Caco-2 (cell line): Measurements from ENCODE around the gene PDLIM4. TPM values are rescaled to one million over a fixed set of nuclear protein-coding genes. Genes with fewer than 3 reads are reported as not detected.
A peak's percentile ranks its signal among the peaks of the same experiment; 100 is the strongest.

ENCODE experiments used
- BruUV-seq: library from RNA; stranded (reverse); fragments of 400-500 nt; replicated peaks from 2 replicates; lab custom pipeline; 2021; lab: Mats Ljungman, UMichigan
- CTCF ChIA-PET: fragments of 300-600 bp; sonication (Branson Sonifier 250); formaldehyde crosslinking; loops from one replicate; lab custom pipeline; 2022; ENCODE audit warnings: antibody characterized with exemption; lab: Charles Lee
- POLR2A ChIA-PET: fragments of 300-600 bp; sonication (Branson Sonifier 250); formaldehyde crosslinking; loops from one replicate; lab custom pipeline; 2022; ENCODE audit warnings: antibody characterized with exemption; lab: Charles Lee
- DNase-seq, 2 experiments: peaks; one replicate each; pipeline versions ENCODE4 v3.0.0 to v3.0.0-alpha.2; 2020 to 2022
- H3K27me3 ChIP-seq: replicated peaks from 2 replicates; pipeline ENCODE4 v1.6.0; 2011; ENCODE audit warnings: low read length; ENCODE audit not compliant: control insufficient read depth, insufficient read depth
- H3K36me3 ChIP-seq: 2 replicates; pipeline ENCODE4 v1.5.1; 2011; ENCODE audit warnings: low read length; ENCODE audit not compliant: control insufficient read depth, insufficient read depth
- H3K4me1 ChIP-seq: fragments of 250-450 bp; sonication (Bioruptor Pico); 2 replicates; pipeline ENCODE4 v1.5.1; 2020; ENCODE audit warnings: mild to moderate bottlenecking
- H3K4me3 ChIP-seq: 2 replicates; pipeline ENCODE4 v1.5.1; 2011; ENCODE audit warnings: low read depth, mild to moderate bottlenecking, control low read depth, low read length
- H3K9me3 ChIP-seq: fragments of 250-450 bp; sonication (Bioruptor Pico); 2 replicates; pipeline ENCODE4 v1.5.1; 2020; ENCODE audit warnings: mild to moderate bottlenecking, moderate library complexity
- H3K27ac Mint-ChIP-seq: one replicate; pipeline ENCODE4 v1.8.0; 2022; ENCODE audit warnings: mixed read lengths; ENCODE audit not compliant: unreplicated experiment
- H3K27me3 Mint-ChIP-seq: one replicate; pipeline ENCODE4 v1.8.0; 2022; ENCODE audit warnings: mixed read lengths; ENCODE audit not compliant: insufficient read depth, unreplicated experiment
- H3K36me3 Mint-ChIP-seq: one replicate; pipeline ENCODE4 v1.8.0; 2022; ENCODE audit warnings: mild to moderate bottlenecking, mixed read lengths; ENCODE audit not compliant: insufficient read depth, unreplicated experiment
- H3K4me1 Mint-ChIP-seq: one replicate; pipeline ENCODE4 v1.8.0; 2022; ENCODE audit warnings: low read depth, mixed read lengths; ENCODE audit not compliant: unreplicated experiment
- H3K4me3 Mint-ChIP-seq: one replicate; pipeline ENCODE4 v1.8.0; 2022; ENCODE audit warnings: mild to moderate bottlenecking, moderate library complexity, mixed read lengths; ENCODE audit not compliant: unreplicated experiment
- H3K9me3 Mint-ChIP-seq: one replicate; pipeline ENCODE4 v1.8.0; 2022; ENCODE audit warnings: mixed read lengths; ENCODE audit not compliant: unreplicated experiment
- CTCF ChIP-seq, 2 experiments: fragments of 200-600 bp in 1 of 2; IDR thresholded peaks; 1 replicate in 1 of 2; 2 replicates in 1 of 2; pipeline versions ENCODE4 v1.5.1 to v1.8.0; 2011 to 2022; ENCODE audit warnings: antibody characterized with exemption in 1 of 2, control low read depth in 1 of 2, inconsistent platforms in 1 of 2, low read depth in 1 of 2, low read length in 1 of 2, mild to moderate bottlenecking in 1 of 2, moderate library complexity in 1 of 2; ENCODE audit not compliant: insufficient read depth in 1 of 2, severe bottlenecking in 1 of 2, unreplicated experiment in 1 of 2
- intact Hi-C: fragments of 100-400 bp; cut with micrococcal nuclease; formaldehyde crosslinking; loops from one replicate; pipeline ENCODE4 v1.10.0; 2022; ENCODE audit not compliant: unreplicated experiment
- total RNA-seq: library from RNA; stranded (reverse); gene quantifications from 2 replicates; pipeline ENCODE4 v1.2.3, GENCODE V29; 2022

The PDLIM4 gene
- total RNA-seq, 1 experiment from 2014 or later: not detected

- intact Hi-C loops: loop anchor here (2.0 to 5.0 kb wide), 3 partner anchors 33 to 171 kb away; no protein-coding TSS in a partner anchor
- H3K9me3 Mint-ChIP-seq: peaks cover 30% of the 10 kb centered on the region
- no peak for TF ChIP-seq CTCF (IDR thresholded peaks at IDR 0.05; ENCODE audit: insufficient read depth in 1 of 2, low read depth in 1 of 2, low read length in 1 of 2, severe bottlenecking in 1 of 2, unreplicated experiment in 1 of 2)
- ChIA-PET CTCF (interaction anchor here (1.3 kb wide), 1 partner anchor 10 kb away, joined by 3 read pairs; no protein-coding TSS in a partner anchor), POLR2A (no interaction called here)
- Histone ChIP-seq H3K36me3 (no peaks in the 10 kb centered on the region), H3K27me3 (no peaks in the 10 kb centered on the region), H3K4me3 (no peak overlapping the region), H3K9me3 (peaks cover 12% of the 10 kb centered on the region; the same call in 1 of the 2 replicates), H3K4me1 (no peaks in the 10 kb centered on the region)
- no peaks in the 10 kb centered on the region for H3K27me3 Mint-ChIP-seq
- DNase-seq: peak in 1 of 2 experiments; percentile 12
- H3K27ac Mint-ChIP-seq: no peak overlapping the region
- H3K4me1 Mint-ChIP-seq: no peaks in the 10 kb centered on the region
- no peaks in the 10 kb centered on the region for H3K36me3 Mint-ChIP-seq
- H3K4me3 Mint-ChIP-seq: no peak overlapping the region
- no TSS peak for BruUV-seq
Observed at GRCh38 chr5:132239776-132240175, 17.7 kb upstream of the PDLIM4 start.

- H3K36me3 ChIP-seq: no peaks in the 10 kb centered on the region
- H3K27me3 ChIP-seq: no peaks in the 10 kb centered on the region
- no peaks in the 10 kb centered on the region for H3K4me1 Mint-ChIP-seq
- TF ChIP-seq CTCF (IDR thresholded peaks at IDR 0.05; ENCODE audit: insufficient read depth in 1 of 2, low read depth in 1 of 2, low read length in 1 of 2, severe bottlenecking in 1 of 2, unreplicated experiment in 1 of 2): no peak
- no peaks in the 10 kb centered on the region for H3K4me1 ChIP-seq
- no TSS peak for BruUV-seq
- no peaks in the 10 kb centered on the region for H3K36me3 Mint-ChIP-seq
- CTCF ChIA-PET: no interaction called here
- no peak overlapping the region for H3K27ac Mint-ChIP-seq
- POLR2A ChIA-PET: interaction anchor here (0.6 kb wide), 1 partner anchor 19 kb away, joined by 4 read pairs; no protein-coding TSS in a partner anchor
- no peak overlapping the region for H3K4me3 ChIP-seq
- no peak overlapping the region for H3K4me3 Mint-ChIP-seq
- peaks cover 2% of the 10 kb centered on the region for H3K27me3 Mint-ChIP-seq
- H3K9me3 ChIP-seq: peaks cover 21% of the 10 kb centered on the region
- H3K9me3 Mint-ChIP-seq: peaks cover 55% of the 10 kb centered on the region
- intact Hi-C loops: no loop called here
- DNase-seq: peak in 1 of 2 experiments; percentile 26
Observed at GRCh38 chr5:132243366-132243977, 14.0 kb upstream of the PDLIM4 start.

- CTCF ChIA-PET: no interaction called here
- TF ChIP-seq CTCF (IDR thresholded peaks at IDR 0.05; ENCODE audit: insufficient read depth in 1 of 2, low read depth in 1 of 2, low read length in 1 of 2, severe bottlenecking in 1 of 2, unreplicated experiment in 1 of 2): no peak
- no peaks in the 10 kb centered on the region for H3K4me1 Mint-ChIP-seq
- no peak for DNase-seq
- H3K36me3 Mint-ChIP-seq: no peaks in the 10 kb centered on the region
- peaks cover 2% of the 10 kb centered on the region for H3K27me3 Mint-ChIP-seq
- no TSS peak for BruUV-seq
- no peak overlapping the region for H3K4me3 Mint-ChIP-seq
- peaks cover 55% of the 10 kb centered on the region for H3K9me3 Mint-ChIP-seq
- H3K36me3 ChIP-seq: no peaks in the 10 kb centered on the region
- no peaks in the 10 kb centered on the region for H3K4me1 ChIP-seq
- H3K27me3 ChIP-seq: no peaks in the 10 kb centered on the region
- H3K27ac Mint-ChIP-seq: no peak overlapping the region
- H3K9me3 ChIP-seq: peaks cover 24% of the 10 kb centered on the region
- intact Hi-C loops: no loop called here
- no peak overlapping the region for H3K4me3 ChIP-seq
- POLR2A ChIA-PET: no interaction called here
Observed at GRCh38 chr5:132245593-132245992, 11.9 kb upstream of the PDLIM4 start.
